Esophagus (tissue), 2 donors: ENCODE measurements around the gene RSPH3. TPM values are rescaled to one million over a fixed set of nuclear protein-coding genes. Genes with fewer than 3 reads are reported as not detected.

Source experiments
- H3K27ac ChIP-seq, 2 donors: one replicate each; pipeline ENCODE4 v1.5.1; 2013; ENCODE audit warnings: low read depth in 2 of 2, mild to moderate bottlenecking in 2 of 2, inconsistent platforms in 1 of 2, low read length in 1 of 2, moderate library complexity in 1 of 2
- H3K27me3 ChIP-seq, 2 donors: one replicate each; pipeline ENCODE4 v1.6.1; 2013; ENCODE audit warnings: low read length in 2 of 2, control low read depth in 1 of 2, mild to moderate bottlenecking in 1 of 2; ENCODE audit not compliant: insufficient read depth in 2 of 2, control insufficient read depth in 1 of 2
- H3K36me3 ChIP-seq, 2 donors: one replicate each; pipeline ENCODE4 v1.6.1; 2013; ENCODE audit warnings: low read length in 1 of 2; ENCODE audit not compliant: control insufficient read depth in 2 of 2, insufficient read depth in 2 of 2
- H3K4me1 ChIP-seq, 2 donors: one replicate each; pipeline ENCODE4 v1.6.1; 2013; ENCODE audit warnings: low read length in 1 of 2; ENCODE audit not compliant: control insufficient read depth in 2 of 2, insufficient read depth in 2 of 2
- H3K4me3 ChIP-seq, 2 donors: one replicate each; pipeline ENCODE4 v1.5.1; 2013; ENCODE audit warnings: low read length in 2 of 2, mild to moderate bottlenecking in 2 of 2, low read depth in 1 of 2, moderate library complexity in 1 of 2
- H3K9me3 ChIP-seq, 2 donors: one replicate each; pipeline ENCODE4 v1.6.1; 2013; ENCODE audit warnings: mild to moderate bottlenecking in 2 of 2, low read depth in 1 of 2, low read length in 1 of 2, moderate library complexity in 1 of 2; ENCODE audit not compliant: control insufficient read depth in 2 of 2, insufficient read depth in 1 of 2
- WGBS, 2 donors: extraction: QIAGEN DNeasy Blood & Tissue Kit; methylation state at CpG; one replicate each; pipeline ENCODE4 v1.1.7; 2013; 5-methylcytosine and 5-hydroxymethylcytosine counted together
- polyA plus RNA-seq, 2 donors: library from polyadenylated mRNA; stranded (reverse); fragments of 200-250 nt; gene quantifications; one replicate each; pipeline ENCODE4 v1.2.3, GENCODE V29; 2013
- donor health status: healthy with polysubstance abuse.
- donor health status: Bipolar disorder and iron deficiency.

Gene RSPH3
- polyA plus RNA-seq, 2 donors = 6.1 to 6.3 TPM

- Histone ChIP-seq H3K4me1 (no peaks in the 10 kb centered on the region), H3K27me3 (no peaks in the 10 kb centered on the region), H3K9me3 (no peaks in the 10 kb centered on the region), H3K4me3 (no peak overlapping the region), H3K36me3 (no peaks in the 10 kb centered on the region), H3K27ac (no peak overlapping the region)
- 81 to 84% methylated on average over 6 of the region's 6 CpGs for WGBS, 2 donors
Observed at GRCh38 chr6:158926414-158926813, 73.6 kb downstream of the RSPH3 start.

DNA sequence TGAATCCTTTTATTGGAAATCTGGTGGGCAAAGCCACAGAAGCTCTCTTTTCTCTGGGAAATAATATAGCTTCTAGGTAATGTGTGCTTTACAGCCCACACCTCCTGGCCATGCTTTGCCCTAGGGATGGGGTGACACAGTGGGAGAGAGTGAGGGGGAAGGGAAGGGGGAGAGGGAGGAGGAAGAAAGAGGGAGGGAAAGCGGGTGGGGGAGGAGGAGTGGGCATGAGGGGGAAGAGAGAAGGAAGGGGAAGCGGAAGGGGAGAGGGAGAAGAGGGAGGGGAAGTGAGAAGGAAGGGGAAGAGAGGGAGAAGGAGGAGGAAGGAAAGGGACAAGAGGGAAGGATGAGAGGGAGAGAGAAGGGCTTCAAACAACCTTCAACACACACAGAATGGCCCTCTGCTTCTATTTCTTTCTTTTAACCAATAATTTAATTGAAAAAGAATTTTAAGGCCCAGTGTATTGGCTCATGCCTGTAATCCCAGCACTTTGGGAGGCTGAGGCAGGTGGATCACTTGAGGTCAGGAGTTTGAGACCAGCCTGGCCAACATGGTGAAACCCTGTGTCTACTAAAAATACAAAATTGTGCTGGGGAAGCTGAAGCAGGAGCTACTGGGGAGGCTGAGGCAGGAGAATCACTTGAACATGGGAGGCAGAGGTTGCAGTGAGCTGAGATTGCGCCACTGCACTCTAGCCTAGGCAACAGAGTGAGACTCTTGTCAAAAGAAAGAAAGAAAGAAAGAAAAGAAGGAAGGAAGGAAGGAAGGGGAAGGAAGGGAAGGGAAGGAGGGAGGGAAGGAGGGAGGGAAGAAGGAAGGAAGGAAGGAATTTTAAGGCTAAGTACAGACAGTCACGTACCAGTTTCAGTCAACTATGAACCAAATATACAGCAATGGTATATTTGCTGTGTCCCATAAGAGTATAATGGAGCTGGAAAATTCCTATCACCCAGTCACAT is 75.2 kb downstream of the RSPH3 start:
- Histone ChIP-seq H3K9me3 (no peaks in the 10 kb centered on the region), H3K27me3 (no peaks in the 10 kb centered on the region), H3K4me3 (no peak overlapping the region), H3K36me3 (no peaks in the 10 kb centered on the region), H3K27ac (no peak overlapping the region), H3K4me1 (no peaks in the 10 kb centered on the region)
- WGBS, 2 donors = 88% methylated on average over 4 of the region's 4 CpGs

GRCh38 chr6:158923805-158924498 is 76.0 kb downstream of the RSPH3 start:
- no peaks in the 10 kb centered on the region for H3K4me1 ChIP-seq
- no peaks in the 10 kb centered on the region for H3K9me3 ChIP-seq
- no peaks in the 10 kb centered on the region for H3K27me3 ChIP-seq
- H3K36me3 ChIP-seq = no peaks in the 10 kb centered on the region
- WGBS, 2 donors = 81 to 83% methylated on average over 14 of the region's 14 CpGs
- H3K4me3 ChIP-seq = no peak overlapping the region
- no peak overlapping the region for H3K27ac ChIP-seq

Other genes with a start within 250 kb of the RSPH3 start
- gene EZR, start 180.8 kb downstream of the RSPH3 start, polyA plus RNA-seq = 100 to 1,000 TPM; 211 to 257 TPM
- gene TAGAP, start 44.8 kb upstream of the RSPH3 start, polyA plus RNA-seq = under 1 TPM; 0.59 to 0.76 TPM
- under 1 TPM; 0.01 to 0.02 TPM for gene FNDC1, start 169.2 kb upstream of the RSPH3 start, polyA plus RNA-seq